Mucosa of rectum (tissue), 2 donors: ENCODE measurements around the gene ZNF710.
A peak's percentile ranks its signal among the peaks of the same experiment; 100 is the strongest.
"Not testable (repeated sequence)": the region's sequence is repeated elsewhere in the genome, so short reads cannot be mapped to it uniquely, and the experiment has no call there.

ENCODE experiments used
- H3K27ac ChIP-seq, 2 donors: one replicate each; pipeline ENCODE4 v1.7.0; 2013; ENCODE audit warnings: inconsistent platforms in 2 of 2, low read depth in 2 of 2, low read length in 2 of 2
- H3K27me3 ChIP-seq, 2 donors: one replicate each; pipeline ENCODE4 v1.7.0; 2013; ENCODE audit warnings: low read length in 2 of 2; ENCODE audit not compliant: control insufficient read depth in 2 of 2, insufficient read depth in 2 of 2
- H3K36me3 ChIP-seq, 2 donors: one replicate each; pipeline ENCODE4 v1.7.0; 2013; ENCODE audit warnings: low read length in 2 of 2; ENCODE audit not compliant: control insufficient read depth in 2 of 2, insufficient read depth in 2 of 2
- H3K4me1 ChIP-seq, 2 donors: one replicate each; pipeline ENCODE4 v1.7.0; 2013; ENCODE audit warnings: low read length in 2 of 2, mild to moderate bottlenecking in 1 of 2; ENCODE audit not compliant: control insufficient read depth in 2 of 2, insufficient read depth in 2 of 2
- H3K4me3 ChIP-seq, 2 donors: one replicate each; pipeline ENCODE4 v1.7.0; 2013; ENCODE audit warnings: low read length in 2 of 2
- H3K9ac ChIP-seq, 2 donors: one replicate each; pipeline ENCODE4 v1.7.0; 2013; ENCODE audit warnings: low read length in 2 of 2, low read depth in 1 of 2, mild to moderate bottlenecking in 1 of 2
- H3K9me3 ChIP-seq, 2 donors: one replicate each; pipeline ENCODE4 v1.7.0; 2013; ENCODE audit warnings: low read length in 2 of 2; ENCODE audit not compliant: control insufficient read depth in 2 of 2
- donor health status: healthy.
- donor health status: Normal muscosa, but diverticular disease.

The ZNF710 gene

GRCh38 chr15:89972085-89972484 lies 29.0 kb upstream of the ZNF710 start:
- Histone ChIP-seq H3K4me1 (peaks cover 2 to 5% of the 10 kb centered on the region in 2 donors), H3K27me3 (no peaks in the 10 kb centered on the region), H3K9me3 (no peaks in the 10 kb centered on the region), H3K4me3 (no peak overlapping the region), H3K27ac (no peak overlapping the region), H3K9ac (no peak overlapping the region), H3K36me3 (no peaks in the 10 kb centered on the region)

- Histone ChIP-seq H3K36me3 (no peaks in the 10 kb centered on the region), H3K4me3 (no peak overlapping the region), H3K9ac (no peak overlapping the region), H3K27me3 (peaks cover 0 to 1% of the 10 kb centered on the region in 2 donors), H3K9me3 (no peaks in the 10 kb centered on the region), H3K4me1 (peaks cover 2 to 5% of the 10 kb centered on the region in 2 donors), H3K27ac (peak overlapping the region; percentile 38 to 39)
These were observed 25.5 kb upstream of the ZNF710 start for GRCh38 chr15:89975482-89976245.

- no peak overlapping the region for H3K4me3 ChIP-seq
- H3K9ac ChIP-seq: no peak overlapping the region
- H3K27ac ChIP-seq: peak overlapping the region; percentile 34 to 38
- H3K36me3 ChIP-seq: no peaks in the 10 kb centered on the region
- H3K4me1 ChIP-seq: peaks cover 2 to 3% of the 10 kb centered on the region in 2 donors
- H3K9me3 ChIP-seq: no peaks in the 10 kb centered on the region
- H3K27me3 ChIP-seq: peaks cover 0 to 1% of the 10 kb centered on the region in 2 donors
These were observed 24.9 kb upstream of the ZNF710 start for GRCh38 chr15:89976246-89976600.

- not testable (repeated sequence) for H3K27ac ChIP-seq, H3K36me3 ChIP-seq, H3K27me3 ChIP-seq, H3K4me1 ChIP-seq, H3K4me3 ChIP-seq, H3K9me3 ChIP-seq, H3K9ac ChIP-seq
These were observed 23.3 kb upstream of the ZNF710 start for GRCh38 chr15:89977836-89978235.

GRCh38 chr15:89978914-89979313 lies 22.2 kb upstream of the ZNF710 start:
- H3K36me3 ChIP-seq: no peaks in the 10 kb centered on the region

GRCh38 chr15:89980896-89981295 lies 20.2 kb upstream of the ZNF710 start:
- peaks cover 4 to 5% of the 10 kb centered on the region in 2 donors for H3K9me3 ChIP-seq
- H3K9ac ChIP-seq: no peak overlapping the region
- no peaks in the 10 kb centered on the region for H3K36me3 ChIP-seq
- H3K27ac ChIP-seq: no peak overlapping the region
- peaks cover 0 to 1% of the 10 kb centered on the region in 2 donors for H3K27me3 ChIP-seq
- H3K4me3 ChIP-seq: no peak overlapping the region
- H3K4me1 ChIP-seq: no peaks in the 10 kb centered on the region

More at GRCh38 chr15:89978914-89979313, 22.2 kb upstream of the ZNF710 start:
- H3K9me3 ChIP-seq: no peaks in the 10 kb centered on the region
- H3K4me1 ChIP-seq: no peaks in the 10 kb centered on the region
- H3K27ac ChIP-seq: no peak overlapping the region
- H3K27me3 ChIP-seq: peaks cover 0 to 1% of the 10 kb centered on the region in 2 donors
- no peak overlapping the region for H3K9ac ChIP-seq
- no peak overlapping the region for H3K4me3 ChIP-seq

- Histone ChIP-seq H3K27me3 (peaks cover 0 to 1% of the 10 kb centered on the region in 2 donors), H3K9ac (no peak overlapping the region), H3K4me3 (no peak overlapping the region), H3K4me1 (no peaks in the 10 kb centered on the region), H3K36me3 (no peaks in the 10 kb centered on the region), H3K9me3 (peaks cover 4 to 5% of the 10 kb centered on the region in 2 donors), H3K27ac (no peak overlapping the region)
These were observed 18.6 kb upstream of the ZNF710 start for GRCh38 chr15:89982315-89983055.

GRCh38 chr15:89984001-89984400 lies 17.1 kb upstream of the ZNF710 start:
- H3K4me3 ChIP-seq: no peak overlapping the region
- no peak overlapping the region for H3K9ac ChIP-seq
- no peaks in the 10 kb centered on the region for H3K4me1 ChIP-seq
- H3K36me3 ChIP-seq: no peaks in the 10 kb centered on the region
- peaks cover 4 to 5% of the 10 kb centered on the region in 2 donors for H3K9me3 ChIP-seq
- no peaks in the 10 kb centered on the region for H3K27me3 ChIP-seq
- no peak overlapping the region for H3K27ac ChIP-seq

GRCh38 chr15:89984421-89985010 lies 16.6 kb upstream of the ZNF710 start:
- H3K9me3 ChIP-seq: peaks cover 4 to 5% of the 10 kb centered on the region in 2 donors

GRCh38 chr15:89985111-89985510 lies 16.0 kb upstream of the ZNF710 start:
- no peaks in the 10 kb centered on the region for H3K4me1 ChIP-seq
- H3K4me3 ChIP-seq: no peak overlapping the region
- H3K27me3 ChIP-seq: no peaks in the 10 kb centered on the region
- no peak overlapping the region for H3K27ac ChIP-seq
- no peaks in the 10 kb centered on the region for H3K36me3 ChIP-seq
- H3K9ac ChIP-seq: no peak overlapping the region
- H3K9me3 ChIP-seq: peaks cover 4 to 5% of the 10 kb centered on the region in 2 donors

More at GRCh38 chr15:89984421-89985010, 16.6 kb upstream of the ZNF710 start:
- no peak overlapping the region for H3K9ac ChIP-seq
- H3K4me1 ChIP-seq: no peaks in the 10 kb centered on the region
- H3K27ac ChIP-seq: no peak overlapping the region
- no peak overlapping the region for H3K4me3 ChIP-seq
- H3K36me3 ChIP-seq: no peaks in the 10 kb centered on the region
- no peaks in the 10 kb centered on the region for H3K27me3 ChIP-seq
